22Rv1 (cell line): ENCODE data around the gene EFCC1.

ENCODE experiments used
- ZFX ChIP-seq: fragments of 450-650 bp; IDR thresholded peaks from 2 replicates; pipeline ENCODE4 v1.6.1; 2017; ENCODE audit warnings: antibody characterized with exemption, borderline replicate concordance
- TF ChIP-seq, protein P1 (sequence below): fragments of 450-650 bp; IDR thresholded peaks from 2 replicates; pipeline ENCODE4 v1.5.1; 2017; ENCODE audit warnings: mild to moderate bottlenecking

- no peak for TF ChIP-seq ZFX
- TF ChIP-seq, protein P1, sequence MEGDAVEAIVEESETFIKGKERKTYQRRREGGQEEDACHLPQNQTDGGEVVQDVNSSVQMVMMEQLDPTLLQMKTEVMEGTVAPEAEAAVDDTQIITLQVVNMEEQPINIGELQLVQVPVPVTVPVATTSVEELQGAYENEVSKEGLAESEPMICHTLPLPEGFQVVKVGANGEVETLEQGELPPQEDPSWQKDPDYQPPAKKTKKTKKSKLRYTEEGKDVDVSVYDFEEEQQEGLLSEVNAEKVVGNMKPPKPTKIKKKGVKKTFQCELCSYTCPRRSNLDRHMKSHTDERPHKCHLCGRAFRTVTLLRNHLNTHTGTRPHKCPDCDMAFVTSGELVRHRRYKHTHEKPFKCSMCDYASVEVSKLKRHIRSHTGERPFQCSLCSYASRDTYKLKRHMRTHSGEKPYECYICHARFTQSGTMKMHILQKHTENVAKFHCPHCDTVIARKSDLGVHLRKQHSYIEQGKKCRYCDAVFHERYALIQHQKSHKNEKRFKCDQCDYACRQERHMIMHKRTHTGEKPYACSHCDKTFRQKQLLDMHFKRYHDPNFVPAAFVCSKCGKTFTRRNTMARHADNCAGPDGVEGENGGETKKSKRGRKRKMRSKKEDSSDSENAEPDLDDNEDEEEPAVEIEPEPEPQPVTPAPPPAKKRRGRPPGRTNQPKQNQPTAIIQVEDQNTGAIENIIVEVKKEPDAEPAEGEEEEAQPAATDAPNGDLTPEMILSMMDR = no peak
Measured at GRCh38 chr3:129063091-129063640, 62.1 kb downstream of the EFCC1 start.
